DND-41 (cell line): ENCODE data around the gene BCR.

Experiments used
- ATAC-seq: fragments of 200-7000 bp; cut with Tn5 transposase; 3 replicates; pipeline ENCODE4 v1.9.1; 2021; ENCODE audit warnings: low read depth; ENCODE audit not compliant: insufficient read depth
- DNase-seq: peaks from one replicate; pipeline ENCODE4 v3.0.0-alpha.2; 2020
- H2AFZ ChIP-seq: 2 replicates; pipeline ENCODE4 v1.6.0; 2012; ENCODE audit warnings: low read depth, low read length
- H3K27ac ChIP-seq: 2 replicates; pipeline ENCODE4 v1.5.1; 2012; ENCODE audit warnings: low read length, inconsistent platforms
- H3K27me3 ChIP-seq: fragments of 200-600 bp; sonication (generic); 2 replicates; pipeline ENCODE4 v1.6.0; 2012; ENCODE audit warnings: low read length, mild to moderate bottlenecking, inconsistent platforms; ENCODE audit not compliant: insufficient read depth, poor library complexity
- H3K36me3 ChIP-seq: 2 replicates; pipeline ENCODE4 v1.5.1; 2012; ENCODE audit warnings: low read length, inconsistent platforms; ENCODE audit not compliant: insufficient read depth
- H3K4me1 ChIP-seq: 2 replicates; pipeline ENCODE4 v1.5.1; 2012; ENCODE audit warnings: mild to moderate bottlenecking, low read length; ENCODE audit not compliant: insufficient read depth
- H3K4me2 ChIP-seq: 2 replicates; pipeline ENCODE4 v1.6.0; 2012; ENCODE audit warnings: mild to moderate bottlenecking, moderate library complexity, low read length, inconsistent platforms; ENCODE audit not compliant: insufficient read depth
- H3K4me3 ChIP-seq, 2 experiments: fragments of 200-600 bp in 1 of 2; shearing (Covaris generic) in 1 of 2; 2 replicates each; pipeline ENCODE4 v1.5.1; 2012 to 2016; ENCODE audit warnings: inconsistent platforms in 2 of 2, low read length in 2 of 2, mild to moderate bottlenecking in 2 of 2, low read depth in 1 of 2, moderate library complexity in 1 of 2
- H3K79me2 ChIP-seq: 2 replicates; pipeline ENCODE4 v1.6.0; 2012; ENCODE audit warnings: low read length, inconsistent platforms; ENCODE audit not compliant: insufficient read depth
- H3K9ac ChIP-seq: 2 replicates; pipeline ENCODE4 v1.6.0; 2012; ENCODE audit warnings: low read depth, mild to moderate bottlenecking, inconsistent platforms, low read length, moderate library complexity
- H3K9me3 ChIP-seq: 2 replicates; pipeline ENCODE4 v1.5.1; 2012; ENCODE audit warnings: low read length, moderate library complexity, mild to moderate bottlenecking, inconsistent platforms; ENCODE audit not compliant: insufficient read depth, severe bottlenecking
- H4K20me1 ChIP-seq: 2 replicates; pipeline ENCODE4 v1.6.0; 2012; ENCODE audit warnings: low read length; ENCODE audit not compliant: insufficient read depth
- CTCF ChIP-seq: IDR thresholded peaks from 2 replicates; pipeline ENCODE4 v1.5.1; 2012; ENCODE audit warnings: borderline replicate concordance, low read length, moderate library complexity, mild to moderate bottlenecking; ENCODE audit not compliant: poor library complexity, severe bottlenecking; ENCODE audit errors: extremely low read depth
- EZH2 ChIP-seq: IDR thresholded peaks from 3 replicates; pipeline ENCODE4 v1.6.1; 2012; ENCODE audit warnings: borderline replicate concordance, low read depth, mild to moderate bottlenecking, moderate library complexity, low read length, inconsistent platforms; ENCODE audit not compliant: severe bottlenecking

Gene BCR

GRCh38 chr22:23271597-23271908 lies 91.2 kb downstream of the BCR start:
- Histone ChIP-seq H3K9ac (no peak overlapping the region), H3K79me2 (no peaks in the 10 kb centered on the region), H3K4me2 (no peak overlapping the region), H3K36me3 (peaks cover 90% of the 10 kb centered on the region), H3K27ac (no peak overlapping the region), H3K9me3 (no peaks in the 10 kb centered on the region), H4K20me1 (peaks cover 9% of the 10 kb centered on the region), H3K4me1 (no peaks in the 10 kb centered on the region), H3K4me3 (no peak overlapping the region), H3K27me3 (no peaks in the 10 kb centered on the region), H2AFZ (no peak overlapping the region)
- TF ChIP-seq EZH2 (no peak), CTCF (no peak)
- DNase-seq (no peak), ATAC-seq (no peak)

GRCh38 chr22:23272371-23272770 lies 92.1 kb downstream of the BCR start:
- Histone ChIP-seq H3K36me3 (peaks cover 90% of the 10 kb centered on the region), H3K27ac (no peak overlapping the region), H3K4me2 (no peak overlapping the region), H4K20me1 (peaks cover 9% of the 10 kb centered on the region), H3K79me2 (no peaks in the 10 kb centered on the region), H3K27me3 (no peaks in the 10 kb centered on the region), H2AFZ (no peak overlapping the region), H3K9me3 (no peaks in the 10 kb centered on the region), H3K4me3 (no peak overlapping the region), H3K9ac (no peak overlapping the region), H3K4me1 (no peaks in the 10 kb centered on the region)
- ATAC-seq (no peak), DNase-seq (no peak)
- no peak for TF ChIP-seq EZH2

GRCh38 chr22:23272834-23273233 lies 92.5 kb downstream of the BCR start:
- no peak for TF ChIP-seq CTCF
- no peak for TF ChIP-seq EZH2
- H3K9ac ChIP-seq, result no peak overlapping the region
- no peaks in the 10 kb centered on the region for H3K79me2 ChIP-seq
- peaks cover 5% of the 10 kb centered on the region for H4K20me1 ChIP-seq
- no peaks in the 10 kb centered on the region for H3K9me3 ChIP-seq
- H3K4me1 ChIP-seq, result no peaks in the 10 kb centered on the region
- no peak overlapping the region for H2AFZ ChIP-seq
- no peak for ATAC-seq
- H3K4me3 ChIP-seq, result no peak overlapping the region
- no peak overlapping the region for H3K27ac ChIP-seq
- no peak overlapping the region for H3K4me2 ChIP-seq
- no peak for DNase-seq
- peaks cover 90% of the 10 kb centered on the region for H3K36me3 ChIP-seq
- no peaks in the 10 kb centered on the region for H3K27me3 ChIP-seq

- no peak for DNase-seq
- peaks cover 5% of the 10 kb centered on the region; the same call in 1 of the 2 replicates for H4K20me1 ChIP-seq
- H3K4me2 ChIP-seq, result no peak overlapping the region
- H3K9me3 ChIP-seq, result no peaks in the 10 kb centered on the region
- no peak overlapping the region for H3K9ac ChIP-seq
- no peak overlapping the region for H3K27ac ChIP-seq
- H3K79me2 ChIP-seq, result no peaks in the 10 kb centered on the region
- H3K27me3 ChIP-seq, result no peaks in the 10 kb centered on the region
- no peak for ATAC-seq
- TF ChIP-seq EZH2, result no peak
- no peak for TF ChIP-seq CTCF
- H3K4me3 ChIP-seq, result no peak overlapping the region
- no peaks in the 10 kb centered on the region for H3K4me1 ChIP-seq
- no peak overlapping the region for H2AFZ ChIP-seq
- peaks cover 89% of the 10 kb centered on the region for H3K36me3 ChIP-seq
Observed at GRCh38 chr22:23273445-23274145, 93.3 kb downstream of the BCR start.
